Neutrophil (primary cell): ENCODE measurements around the gene CIB4.

Experiments
- H3K27ac ChIP-seq: fragments of 200-600 bp; sonication (generic); 2 replicates; pipeline ENCODE4 v1.5.1; 2016; ENCODE audit warnings: mild to moderate bottlenecking, moderate library complexity
- H3K27me3 ChIP-seq: fragments of 200-600 bp; sonication (generic); 2 replicates; pipeline ENCODE4 v1.6.0; 2016; ENCODE audit warnings: mild to moderate bottlenecking
- H3K36me3 ChIP-seq: fragments of 200-600 bp; sonication (generic); 2 replicates; pipeline ENCODE4 v1.5.1; 2017
- H3K4me1 ChIP-seq, 2 experiments: fragments of 200-600 bp in 1 of 2; sonication (generic) in 1 of 2; 1 replicate in 1 of 2; 2 replicates in 1 of 2; pipeline versions ENCODE4 v1.5.1 to v1.6.1; 2013 to 2016; ENCODE audit warnings: low read depth in 1 of 2, low read length in 1 of 2, mild to moderate bottlenecking in 1 of 2, moderate library complexity in 1 of 2; ENCODE audit not compliant: control insufficient read depth in 1 of 2, insufficient read depth in 1 of 2
- H3K4me3 ChIP-seq, 2 experiments: fragments of 200-600 bp in 1 of 2; sonication (generic) in 1 of 2; 1 replicate in 1 of 2; 2 replicates in 1 of 2; pipeline ENCODE4 v1.5.1; 2013 to 2016; ENCODE audit warnings: low read depth in 1 of 2, low read length in 1 of 2, mild to moderate bottlenecking in 1 of 2, moderate library complexity in 1 of 2
- H3K9me3 ChIP-seq: fragments of 200-600 bp; sonication (generic); 2 replicates; pipeline ENCODE4 v1.5.1; 2016
- TF ChIP-seq, protein P1 (sequence below): fragments of 200-600 bp; sonication (generic); IDR thresholded peaks from 2 replicates; pipeline ENCODE4 v1.5.1; 2016; ENCODE audit warnings: antibody characterized with exemption

CIB4 gene

DNA sequence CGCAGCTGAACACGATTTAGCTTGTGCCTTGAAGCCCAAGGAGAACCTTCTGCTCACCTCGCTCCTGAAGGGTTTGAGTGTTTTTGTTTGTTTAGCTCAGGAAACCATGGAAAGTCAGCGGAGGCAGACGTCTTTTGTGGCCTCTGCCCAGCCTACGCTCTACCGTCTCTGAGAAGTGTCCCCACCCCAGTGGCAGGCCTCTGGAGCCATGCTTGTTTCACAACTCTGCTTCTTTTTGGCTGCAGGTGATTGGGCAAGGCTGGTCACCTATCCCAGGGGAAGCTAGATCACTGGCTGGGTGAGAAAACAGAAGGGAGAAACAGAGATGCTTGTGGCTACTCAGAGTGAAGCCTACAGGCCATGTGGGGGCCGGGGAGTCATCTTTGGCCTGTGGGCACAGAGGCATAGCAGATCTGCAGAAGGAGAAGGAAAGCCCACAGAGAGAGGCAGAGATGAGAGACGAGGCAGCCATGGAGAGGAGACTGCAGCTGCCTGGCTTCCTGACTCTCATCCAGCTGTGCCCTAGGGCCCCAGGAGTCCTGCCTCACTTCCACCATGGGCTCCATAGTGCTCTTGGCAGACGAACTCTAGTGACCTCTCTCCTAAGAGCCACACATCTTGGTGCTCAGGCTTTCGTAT lies 50.1 kb downstream of the CIB4 start:
- H3K27me3 ChIP-seq = peaks cover 45% of the 10 kb centered on the region
- H3K9me3 ChIP-seq = no peaks in the 10 kb centered on the region
- H3K36me3 ChIP-seq = no peaks in the 10 kb centered on the region
- no peaks in the 10 kb centered on the region for H3K4me1 ChIP-seq
- TF ChIP-seq, protein P1, sequence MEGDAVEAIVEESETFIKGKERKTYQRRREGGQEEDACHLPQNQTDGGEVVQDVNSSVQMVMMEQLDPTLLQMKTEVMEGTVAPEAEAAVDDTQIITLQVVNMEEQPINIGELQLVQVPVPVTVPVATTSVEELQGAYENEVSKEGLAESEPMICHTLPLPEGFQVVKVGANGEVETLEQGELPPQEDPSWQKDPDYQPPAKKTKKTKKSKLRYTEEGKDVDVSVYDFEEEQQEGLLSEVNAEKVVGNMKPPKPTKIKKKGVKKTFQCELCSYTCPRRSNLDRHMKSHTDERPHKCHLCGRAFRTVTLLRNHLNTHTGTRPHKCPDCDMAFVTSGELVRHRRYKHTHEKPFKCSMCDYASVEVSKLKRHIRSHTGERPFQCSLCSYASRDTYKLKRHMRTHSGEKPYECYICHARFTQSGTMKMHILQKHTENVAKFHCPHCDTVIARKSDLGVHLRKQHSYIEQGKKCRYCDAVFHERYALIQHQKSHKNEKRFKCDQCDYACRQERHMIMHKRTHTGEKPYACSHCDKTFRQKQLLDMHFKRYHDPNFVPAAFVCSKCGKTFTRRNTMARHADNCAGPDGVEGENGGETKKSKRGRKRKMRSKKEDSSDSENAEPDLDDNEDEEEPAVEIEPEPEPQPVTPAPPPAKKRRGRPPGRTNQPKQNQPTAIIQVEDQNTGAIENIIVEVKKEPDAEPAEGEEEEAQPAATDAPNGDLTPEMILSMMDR = no peak
- no peak overlapping the region for H3K4me3 ChIP-seq
- no peak overlapping the region for H3K27ac ChIP-seq

DNA sequence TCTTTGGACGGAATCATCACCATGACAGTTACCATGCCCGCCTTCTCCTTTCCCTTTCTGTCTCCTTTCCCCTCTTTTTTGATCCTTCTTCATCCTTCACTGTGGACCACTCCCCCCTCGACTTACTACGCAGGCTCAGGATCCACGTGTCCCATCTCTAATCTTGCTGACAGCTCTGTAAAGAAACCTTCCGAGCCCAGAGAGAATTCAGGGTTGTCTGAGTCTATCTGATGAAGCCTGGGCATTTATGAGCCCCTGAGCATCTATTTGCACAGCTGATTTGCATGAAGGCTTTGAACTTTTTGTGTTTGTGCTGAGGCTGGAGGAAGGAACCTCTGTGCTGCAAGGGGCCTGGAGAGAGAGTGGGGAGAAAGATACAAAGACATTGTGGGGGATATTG lies 50.7 kb downstream of the CIB4 start:
- TF ChIP-seq, protein P1 = no peak
- H3K36me3 ChIP-seq = no peaks in the 10 kb centered on the region
- H3K4me3 ChIP-seq = no peak overlapping the region
- peaks cover 45% of the 10 kb centered on the region for H3K27me3 ChIP-seq
- H3K27ac ChIP-seq = no peak overlapping the region
- no peaks in the 10 kb centered on the region for H3K9me3 ChIP-seq
- H3K4me1 ChIP-seq = no peaks in the 10 kb centered on the region

DNA sequence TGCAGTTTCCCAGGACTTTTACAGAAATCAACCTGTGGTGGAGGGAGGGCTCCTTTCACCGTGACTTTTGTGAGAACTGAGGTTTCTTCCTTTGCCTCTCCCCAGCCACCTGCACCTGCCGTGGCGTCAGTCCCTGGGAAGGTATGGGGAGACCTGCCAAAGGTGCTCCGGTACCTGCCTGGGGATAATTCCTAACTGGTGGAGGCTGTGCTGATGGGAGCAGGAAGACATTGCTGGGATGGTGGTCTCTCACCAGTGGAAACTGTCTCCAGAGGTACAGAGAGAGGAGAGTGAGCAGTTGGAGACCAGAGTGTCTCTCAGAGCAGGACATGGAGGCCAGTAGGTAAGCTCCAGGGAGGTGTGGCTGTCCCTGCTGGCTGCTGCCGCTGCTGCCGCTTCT lies 52.6 kb downstream of the CIB4 start:
- no peaks in the 10 kb centered on the region for H3K9me3 ChIP-seq
- no peak overlapping the region for H3K27ac ChIP-seq
- H3K27me3 ChIP-seq = peaks cover 39% of the 10 kb centered on the region
- H3K4me3 ChIP-seq = no peak overlapping the region
- no peaks in the 10 kb centered on the region for H3K36me3 ChIP-seq
- H3K4me1 ChIP-seq = no peaks in the 10 kb centered on the region
- TF ChIP-seq, protein P1 = no peak

DNA sequence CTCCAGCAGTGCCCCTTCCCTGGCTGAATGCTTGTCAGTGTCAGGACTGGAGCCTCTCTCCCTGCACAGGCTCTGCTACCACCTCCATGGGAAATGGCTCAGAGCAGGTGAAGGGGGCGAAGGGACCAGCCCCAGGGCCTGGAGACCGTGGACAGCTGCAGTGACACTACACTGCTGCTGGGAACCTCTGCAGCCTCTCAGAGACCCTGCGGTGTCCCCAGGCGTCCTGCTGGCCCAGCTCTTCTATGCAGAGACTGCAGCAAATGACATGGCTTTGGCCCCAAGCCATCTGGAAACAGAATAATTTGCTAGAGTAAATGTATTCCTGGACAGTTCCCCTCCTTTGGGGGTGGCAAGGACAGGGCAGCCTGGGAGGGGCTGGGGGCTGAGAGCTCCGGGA lies 53.2 kb downstream of the CIB4 start:
- no peaks in the 10 kb centered on the region for H3K9me3 ChIP-seq
- no peaks in the 10 kb centered on the region for H3K4me1 ChIP-seq
- no peak overlapping the region for H3K4me3 ChIP-seq
- no peaks in the 10 kb centered on the region for H3K36me3 ChIP-seq
- TF ChIP-seq, protein P1 = no peak
- no peak overlapping the region for H3K27ac ChIP-seq
- peaks cover 36% of the 10 kb centered on the region for H3K27me3 ChIP-seq

DNA sequence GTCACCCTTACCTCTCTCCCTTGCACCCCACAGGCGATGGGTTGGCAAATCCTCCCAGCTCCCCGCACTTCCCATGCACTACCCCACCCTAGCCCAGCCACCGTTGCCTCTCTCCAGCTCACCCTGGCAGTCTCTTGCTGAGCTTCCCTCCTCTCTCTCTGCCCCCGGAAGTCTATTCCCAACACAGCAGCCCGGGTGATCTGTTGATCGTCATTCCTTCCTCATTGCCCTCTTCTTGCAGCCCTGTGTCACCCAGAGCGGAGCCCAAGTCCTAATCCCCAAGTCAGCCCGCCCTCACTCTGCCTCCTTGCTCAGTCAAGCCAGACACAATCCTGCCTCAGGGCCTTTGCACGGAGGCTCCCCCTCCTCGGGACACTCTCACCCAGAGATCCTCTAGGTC lies 55.2 kb downstream of the CIB4 start:
- TF ChIP-seq, protein P1 = no peak
- H3K27me3 ChIP-seq = peaks cover 30% of the 10 kb centered on the region
- no peak overlapping the region for H3K27ac ChIP-seq

More for the DNA sequence above, 55.2 kb downstream of the CIB4 start:
- no peaks in the 10 kb centered on the region for H3K4me1 ChIP-seq
- no peaks in the 10 kb centered on the region for H3K9me3 ChIP-seq
- H3K4me3 ChIP-seq = no peak overlapping the region
- H3K36me3 ChIP-seq = no peaks in the 10 kb centered on the region
